Esophagus muscularis mucosa (tissue), 4 donors: ENCODE data around the gene PARP6. TPM values are rescaled to one million over a fixed set of nuclear protein-coding genes. Genes with fewer than 3 reads are reported as not detected.

Source experiments
- DNase-seq: peaks from one replicate; pipeline ENCODE4 v3.0.0-alpha.2; 2017; ENCODE audit errors: extremely low spot score
- H3K27ac ChIP-seq, 4 donors: fragments of 200-600 bp; sonication (generic); replicated peaks in 1 of 4; 1 replicate in 3 of 4; 2 replicates in 1 of 4; pipeline ENCODE4 v1.5.1; 2016 to 2019; ENCODE audit warnings: mild to moderate bottlenecking in 1 of 4
- H3K27me3 ChIP-seq, 4 donors: fragments of 200-600 bp; sonication (generic); one replicate each; pipeline versions ENCODE4 v1.5.1 to v1.6.0; 2016 to 2019
- H3K36me3 ChIP-seq, 4 donors: fragments of 200-600 bp; sonication (generic); one replicate each; pipeline ENCODE4 v1.5.1; 2016 to 2019
- H3K4me1 ChIP-seq, 4 donors: fragments of 200-600 bp; sonication (generic); one replicate each; pipeline ENCODE4 v1.5.1; 2016 to 2019
- H3K4me3 ChIP-seq, 4 donors: fragments of 200-600 bp; sonication (generic); 1 replicate in 2 of 4; 2 replicates in 2 of 4; pipeline ENCODE4 v1.5.1; 2016 to 2019; ENCODE audit warnings: mild to moderate bottlenecking in 4 of 4, moderate library complexity in 1 of 4
- H3K9me3 ChIP-seq, 4 donors: fragments of 200-600 bp; sonication (generic); 1 replicate in 3 of 4; 2 replicates in 1 of 4; pipeline ENCODE4 v1.5.1; 2016 to 2019
- EP300 ChIP-seq: sonication (generic); formaldehyde crosslinking; IDR thresholded peaks from one replicate; pipeline ENCODE4 v1.6.1; 2017; ENCODE audit warnings: antibody characterized with exemption
- POLR2A ChIP-seq: fragments of 450-650 bp; IDR thresholded peaks from one replicate; pipeline ENCODE4 v1.6.1; 2017; ENCODE audit warnings: antibody characterized with exemption, moderate library complexity, mild to moderate bottlenecking, low read depth
- POLR2AphosphoS5 ChIP-seq, 2 donors: sonication (generic); formaldehyde crosslinking; IDR thresholded peaks; one replicate each; pipeline ENCODE4 v1.6.1; 2017; ENCODE audit warnings: antibody characterized with exemption in 2 of 2
- WGBS: methylation state at CpG from one replicate; pipeline ENCODE4 v1.1.5; 2018; 5-methylcytosine and 5-hydroxymethylcytosine counted together
- intact Hi-C: fragments of 100-400 bp; cut with DNase I; formaldehyde crosslinking; loops from one replicate; pipeline ENCODE4 v1.15.1; 2023
- total RNA-seq, 4 donors: library from RNA; depleted of rRNA; stranded (reverse); fragments of >200 nt; gene quantifications; one replicate each; pipeline versions ENCODE4 v1.1.0 to v1.2.1, GENCODE V29; 2016
- TF ChIP-seq, protein P1 (sequence below), 3 experiments: fragments of 200-600 bp in 2 of 3; fragments of 450-650 bp in 1 of 3; sonication (generic) in 2 of 3; IDR thresholded peaks; one replicate each; pipeline ENCODE4 v1.5.1; 2017 to 2019; ENCODE audit warnings: antibody characterized with exemption in 3 of 3, mild to moderate bottlenecking in 2 of 3, moderate library complexity in 1 of 3

Gene PARP6
- total RNA-seq, 4 donors from 2014 or later, result 46.5 to 79.0 (median 53.7) TPM

DNA sequence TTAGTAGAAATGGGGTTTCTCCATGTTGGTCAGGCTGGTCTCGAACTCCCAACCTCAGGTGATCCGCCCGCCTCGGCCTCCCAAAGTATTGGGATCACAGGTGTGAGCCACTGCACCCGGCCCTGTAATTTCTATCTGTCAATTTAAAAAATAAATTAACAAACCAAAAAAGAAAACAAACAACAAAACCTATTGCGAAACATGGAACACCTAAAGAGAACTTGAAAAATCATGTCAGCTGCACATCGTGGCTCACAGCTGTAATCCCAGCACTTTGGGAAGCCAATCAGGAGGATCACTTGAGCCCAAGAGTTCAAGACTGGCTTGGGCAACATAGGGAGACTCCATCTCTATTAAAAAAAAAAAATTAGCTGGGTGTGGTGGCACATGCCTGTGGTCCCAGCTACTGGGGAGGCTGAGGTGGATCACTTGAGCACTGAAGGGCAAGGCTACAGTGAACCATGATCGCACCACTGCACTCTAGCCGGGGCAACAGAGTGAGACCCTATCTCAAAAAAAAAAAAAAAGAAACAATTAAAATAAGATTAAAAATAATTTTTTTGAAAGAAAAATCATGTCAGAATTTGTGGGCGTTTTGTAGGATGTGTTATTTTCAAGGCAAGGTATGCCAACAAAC, 19.6 kb downstream of the PARP6 start:
- 93% methylated on average over 10 of the region's 10 CpGs for WGBS
- intact Hi-C loops, result no loop called here
- no peak overlapping the region for H3K27ac ChIP-seq
- TF ChIP-seq EP300, result no peak
- no peak for TF ChIP-seq POLR2AphosphoS5 (IDR thresholded peaks at IDR 0.05)
- TF ChIP-seq, protein P1, sequence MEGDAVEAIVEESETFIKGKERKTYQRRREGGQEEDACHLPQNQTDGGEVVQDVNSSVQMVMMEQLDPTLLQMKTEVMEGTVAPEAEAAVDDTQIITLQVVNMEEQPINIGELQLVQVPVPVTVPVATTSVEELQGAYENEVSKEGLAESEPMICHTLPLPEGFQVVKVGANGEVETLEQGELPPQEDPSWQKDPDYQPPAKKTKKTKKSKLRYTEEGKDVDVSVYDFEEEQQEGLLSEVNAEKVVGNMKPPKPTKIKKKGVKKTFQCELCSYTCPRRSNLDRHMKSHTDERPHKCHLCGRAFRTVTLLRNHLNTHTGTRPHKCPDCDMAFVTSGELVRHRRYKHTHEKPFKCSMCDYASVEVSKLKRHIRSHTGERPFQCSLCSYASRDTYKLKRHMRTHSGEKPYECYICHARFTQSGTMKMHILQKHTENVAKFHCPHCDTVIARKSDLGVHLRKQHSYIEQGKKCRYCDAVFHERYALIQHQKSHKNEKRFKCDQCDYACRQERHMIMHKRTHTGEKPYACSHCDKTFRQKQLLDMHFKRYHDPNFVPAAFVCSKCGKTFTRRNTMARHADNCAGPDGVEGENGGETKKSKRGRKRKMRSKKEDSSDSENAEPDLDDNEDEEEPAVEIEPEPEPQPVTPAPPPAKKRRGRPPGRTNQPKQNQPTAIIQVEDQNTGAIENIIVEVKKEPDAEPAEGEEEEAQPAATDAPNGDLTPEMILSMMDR (IDR thresholded peaks at IDR 0.05), result no peak
- TF ChIP-seq POLR2A, result no peak
- no peaks in the 10 kb centered on the region for H3K4me1 ChIP-seq
- no peaks in the 10 kb centered on the region for H3K9me3 ChIP-seq
- H3K4me3 ChIP-seq, result no peak overlapping the region
- H3K27me3 ChIP-seq, result no peaks in the 10 kb centered on the region
- no peak for DNase-seq
- peaks cover 75 to 100% (median 99%) of the 10 kb centered on the region in 4 donors for H3K36me3 ChIP-seq

DNA sequence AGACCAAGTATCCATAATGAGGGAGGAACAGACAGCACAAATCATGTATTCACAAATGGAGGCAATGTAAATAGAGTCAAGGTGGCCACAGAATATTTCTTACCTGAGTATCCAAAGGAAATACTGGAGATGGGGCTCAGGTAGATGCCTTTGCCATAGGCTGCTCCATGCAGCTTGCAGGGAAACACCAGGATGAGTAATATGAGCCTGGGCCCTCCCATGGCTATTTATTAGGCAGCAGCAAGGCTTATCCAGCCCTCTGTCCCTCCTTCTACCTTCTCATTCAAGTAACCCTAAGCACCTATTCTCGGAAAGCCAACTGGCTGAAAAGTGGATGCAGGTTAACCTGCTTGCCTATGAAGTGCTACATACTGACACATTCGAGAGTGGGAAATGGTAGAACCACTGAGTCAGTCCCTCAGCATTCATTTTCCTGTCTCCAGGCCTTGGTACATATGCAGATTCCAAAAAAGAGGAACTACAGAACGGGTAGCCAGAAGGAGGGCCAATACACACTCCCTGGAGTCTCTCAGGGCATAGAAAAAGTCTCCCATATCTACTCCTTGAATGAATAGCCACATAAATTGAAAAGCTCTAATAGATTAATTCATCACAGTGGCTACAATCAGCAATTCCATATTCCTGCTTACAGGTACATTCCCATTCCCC, 23.1 kb downstream of the PARP6 start:
- Histone ChIP-seq H3K4me1 (no peaks in the 10 kb centered on the region), H3K27ac (no peak overlapping the region), H3K36me3 (peaks cover 45 to 95% (median 88%) of the 10 kb centered on the region in 4 donors), H3K9me3 (no peaks in the 10 kb centered on the region), H3K4me3 (no peak overlapping the region), H3K27me3 (no peaks in the 10 kb centered on the region)
- no peak for TF ChIP-seq POLR2A
- TF ChIP-seq, protein P1 (IDR thresholded peaks at IDR 0.05), result no peak
- TF ChIP-seq POLR2AphosphoS5 (IDR thresholded peaks at IDR 0.05), result no peak
- no peak for TF ChIP-seq EP300
- WGBS, result 100% methylated on average over 2 of the region's 3 CpGs
- DNase-seq, result no peak
- intact Hi-C loops, result no loop called here

- TF ChIP-seq EP300, result no peak
- TF ChIP-seq POLR2AphosphoS5 (IDR thresholded peaks at IDR 0.05), result no peak
- TF ChIP-seq, protein P1 (IDR thresholded peaks at IDR 0.05), result no peak
- no peak for TF ChIP-seq POLR2A
- DNase-seq, result no peak
- Histone ChIP-seq H3K27ac (no peak overlapping the region), H3K36me3 (peaks cover 38 to 95% (median 88%) of the 10 kb centered on the region in 4 donors), H3K4me3 (no peak overlapping the region), H3K4me1 (no peaks in the 10 kb centered on the region), H3K27me3 (no peaks in the 10 kb centered on the region), H3K9me3 (no peaks in the 10 kb centered on the region)
- intact Hi-C loops, result no loop called here
- WGBS, result 100% methylated on average over 1 of the region's 1 CpG
These were observed 23.8 kb downstream of the PARP6 start for GRCh38 chr15:72248514-72248913.

DNA sequence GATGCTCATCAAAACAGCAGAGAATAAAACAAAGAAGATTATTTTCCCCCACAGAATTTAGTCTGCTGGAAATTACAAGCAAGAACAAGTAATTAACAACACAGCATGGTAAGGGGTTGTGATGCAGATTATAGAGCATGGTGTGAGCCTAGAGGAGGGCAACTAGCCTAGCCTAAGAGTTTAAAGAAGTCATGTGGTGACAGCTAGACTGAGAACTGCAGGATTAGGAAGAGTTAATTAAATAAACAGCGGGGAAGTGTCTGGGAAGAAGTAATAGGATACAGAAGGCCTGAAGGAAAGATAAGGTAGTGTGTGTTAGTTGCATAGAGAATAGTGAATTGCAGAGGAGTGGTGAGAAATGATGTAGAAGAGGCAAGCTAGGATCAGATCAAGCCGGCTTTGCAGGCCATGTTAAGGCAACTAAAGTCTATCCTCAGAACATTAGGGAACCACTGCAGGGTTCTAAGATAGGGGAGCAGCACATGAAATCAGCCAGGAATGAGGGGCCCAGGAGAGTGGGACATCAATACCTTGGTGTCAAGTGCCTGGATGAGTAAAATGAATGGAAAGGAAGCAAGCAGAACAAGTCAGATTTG, 29.5 kb downstream of the PARP6 start:
- no peak for TF ChIP-seq POLR2AphosphoS5 (IDR thresholded peaks at IDR 0.05)
- TF ChIP-seq POLR2A, result no peak
- TF ChIP-seq, protein P1 (IDR thresholded peaks at IDR 0.05), result no peak
- no peak for TF ChIP-seq EP300
- WGBS, result 55% methylated on average over 2 of the region's 2 CpGs
- no peak overlapping the region for H3K27ac ChIP-seq
- intact Hi-C loops, result no loop called here
- peaks cover 20 to 87% (median 80%) of the 10 kb centered on the region in 4 donors for H3K36me3 ChIP-seq
- H3K9me3 ChIP-seq, result no peaks in the 10 kb centered on the region
- DNase-seq, result no peak
- H3K4me1 ChIP-seq, result peaks cover 0 to 2% (median 0%) of the 10 kb centered on the region in 4 donors
- H3K27me3 ChIP-seq, result no peaks in the 10 kb centered on the region
- no peak overlapping the region for H3K4me3 ChIP-seq
